ENCODE data around the gene EEF1B2.
"Not testable (repeated sequence)": the region's sequence is repeated elsewhere in the genome, so short reads cannot be mapped to it uniquely, and the experiment has no call there.

EEF1B2 gene

DNA sequence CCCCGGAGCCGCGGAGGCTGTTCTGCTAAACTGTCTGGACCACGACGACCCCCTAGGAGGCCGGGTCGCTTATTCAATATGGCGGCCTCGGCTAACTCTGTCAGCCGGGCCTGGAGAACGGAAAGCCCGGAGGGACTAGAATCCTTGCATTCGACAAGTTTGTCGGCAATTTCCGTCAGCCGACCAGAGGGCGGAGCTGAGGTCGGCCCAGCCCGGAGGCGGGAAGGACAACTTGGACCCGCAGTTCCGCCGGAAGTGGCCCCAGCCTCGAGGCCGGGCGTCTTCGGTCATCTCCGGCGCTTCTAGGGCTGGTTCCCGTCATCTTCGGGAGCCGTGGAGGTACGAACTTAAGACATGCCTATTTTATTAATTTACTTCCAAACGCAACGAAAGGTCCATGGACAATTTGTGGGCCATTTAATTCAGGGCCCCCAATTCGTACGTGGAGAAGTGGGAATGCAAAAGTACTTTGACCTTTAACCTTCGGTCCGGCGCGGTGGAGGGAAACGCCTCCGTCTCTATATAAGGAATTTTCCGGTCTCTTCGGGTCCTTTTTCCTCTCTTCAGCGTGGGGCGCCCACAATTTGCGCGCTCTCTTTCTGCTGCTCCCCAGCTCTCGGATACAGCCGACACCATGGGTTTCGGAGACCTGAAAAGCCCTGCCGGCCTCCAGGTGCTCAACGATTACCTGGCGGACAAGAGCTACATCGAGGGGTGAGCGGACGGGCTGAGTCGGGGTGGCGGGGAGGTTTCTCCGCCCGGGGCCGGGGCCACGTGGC, at the start of gene EEF1B2, which contains the start of gene NDUFS1:
TSS of gene EEF1B2 (plus strand) at position 550 of the 779 bp plus-strand sequence. CDS start at position 635, 85 bp downstream.
TSS of gene NDUFS1 (minus strand) at position 99 of the 779 bp plus-strand sequence. CDS start 5,766 bp downstream, outside the sequence.
- DNase-seq = peak; percentile 98

DNA sequence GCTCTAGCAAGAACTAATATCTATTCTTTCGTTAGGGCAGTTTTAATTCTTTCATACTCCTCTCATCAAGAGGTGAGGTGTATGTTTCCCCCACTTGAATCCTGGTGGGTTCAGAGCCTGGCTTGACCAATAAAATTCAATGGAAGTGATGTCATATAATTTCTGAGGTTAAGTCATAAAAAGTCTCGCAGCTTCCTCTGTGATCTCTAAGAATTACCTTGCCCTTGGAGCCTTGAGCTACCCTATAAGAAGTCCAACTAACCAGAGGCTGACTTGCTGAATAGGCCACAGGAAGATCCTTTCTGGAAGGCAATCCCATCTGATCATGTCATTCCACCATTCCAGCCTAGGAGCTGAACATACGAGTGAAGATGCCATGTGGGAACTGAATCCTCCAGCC, 47.6 kb upstream of the EEF1B2 start:
- DNase-seq = no peak

DNA sequence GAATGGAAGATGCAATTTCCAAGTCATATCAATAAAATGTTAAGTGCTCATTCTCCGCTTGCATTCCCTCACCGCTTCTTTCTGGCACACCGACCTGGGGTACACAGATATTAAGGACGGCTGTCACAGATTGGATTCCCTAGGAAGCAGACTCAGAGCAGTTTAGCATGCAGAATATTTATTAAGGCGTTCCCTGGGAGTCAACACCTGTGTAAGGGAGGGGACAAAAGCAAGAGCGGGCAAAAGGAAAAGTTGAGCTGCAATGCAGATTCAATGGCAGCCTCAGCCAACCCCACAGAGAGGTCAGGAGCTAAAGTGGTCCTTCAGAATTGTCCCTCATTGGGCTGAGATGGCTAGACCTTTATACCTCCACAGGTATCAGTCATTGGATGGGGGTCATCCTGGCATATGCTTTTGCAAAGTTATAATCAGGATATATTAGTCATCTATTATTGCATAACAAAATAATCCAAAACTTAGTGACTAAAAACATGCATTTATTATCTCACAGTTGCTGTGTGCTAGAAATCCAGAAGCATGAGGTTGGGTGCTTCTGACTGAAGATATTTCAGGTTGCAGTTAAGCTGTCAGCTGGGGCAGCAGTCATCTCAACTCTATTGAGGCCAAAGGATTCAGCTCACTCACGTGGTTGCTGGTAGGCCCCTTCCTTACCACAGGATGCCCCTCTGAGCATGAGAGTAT, 46.7 kb upstream of the EEF1B2 start:
- DNase-seq = no peak

DNA sequence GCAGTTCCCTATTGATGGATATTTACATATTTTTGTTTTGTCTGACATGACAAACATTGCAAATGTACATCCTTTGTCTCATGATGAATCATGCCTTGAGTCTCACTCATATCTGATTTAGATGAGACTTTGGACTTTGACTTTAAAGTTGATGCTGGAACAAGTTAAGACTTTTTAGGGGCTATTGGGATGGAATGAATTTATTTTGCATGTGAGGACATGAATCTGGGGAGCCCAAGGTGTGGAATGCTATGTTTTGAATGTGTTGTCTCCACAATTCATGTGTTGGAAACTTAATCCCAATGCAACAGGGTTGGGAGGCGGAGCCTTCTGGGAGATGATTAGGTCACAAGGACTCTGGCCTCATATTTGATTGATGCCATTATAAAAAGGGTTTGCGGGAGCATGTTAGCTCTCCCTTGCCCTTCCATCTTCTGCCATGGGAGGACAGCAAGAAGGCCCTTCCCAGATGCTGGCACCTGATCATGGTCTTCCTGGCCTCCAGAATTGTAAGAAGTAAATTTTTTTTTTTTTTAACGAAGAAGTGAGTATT, 44.6 kb upstream of the EEF1B2 start:
- DNase-seq = no peak

- DNase-seq = no peak
Observed at GRCh38 chr2:206116278-206116677, 43.4 kb upstream of the EEF1B2 start.

DNA sequence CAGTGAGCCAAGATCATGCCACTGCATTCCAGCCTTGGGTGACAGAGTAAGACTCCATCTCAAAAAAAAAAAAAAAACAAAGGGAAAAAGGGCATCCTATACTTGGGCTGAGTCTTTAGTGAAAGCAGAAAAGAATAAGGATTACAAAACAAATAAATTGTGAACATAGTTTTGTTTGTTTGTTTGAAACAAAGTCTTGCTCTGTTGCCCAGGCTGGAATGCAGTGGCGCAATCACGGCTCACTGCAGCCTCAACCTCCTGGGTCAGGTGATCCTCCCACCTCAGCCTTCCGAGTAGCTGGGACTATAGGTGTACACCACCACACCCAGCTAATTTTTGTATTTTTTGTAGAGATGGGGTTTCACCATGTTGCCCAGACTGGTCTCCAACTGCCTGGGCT, 37.1 kb upstream of the EEF1B2 start:
- not testable (repeated sequence) for DNase-seq

DNA sequence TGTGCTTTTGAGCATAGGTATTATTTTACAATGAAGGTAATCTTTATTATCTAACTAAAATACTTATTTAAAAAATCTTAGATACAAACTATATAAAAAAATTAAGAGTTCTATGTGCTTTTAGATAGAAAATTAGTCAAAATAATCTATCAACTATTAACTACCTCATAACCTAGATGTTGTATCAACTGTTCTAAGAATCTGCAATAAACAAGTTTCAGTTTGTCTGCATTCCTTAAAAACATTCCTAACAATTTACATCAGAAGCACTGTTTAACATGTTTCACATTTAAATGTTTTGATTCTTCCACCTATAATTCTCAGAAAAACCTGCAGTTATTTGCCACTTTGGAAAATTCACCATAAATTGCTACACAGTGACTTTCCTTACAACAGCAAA, 33.8 kb upstream of the EEF1B2 start:
- DNase-seq = no peak

DNA sequence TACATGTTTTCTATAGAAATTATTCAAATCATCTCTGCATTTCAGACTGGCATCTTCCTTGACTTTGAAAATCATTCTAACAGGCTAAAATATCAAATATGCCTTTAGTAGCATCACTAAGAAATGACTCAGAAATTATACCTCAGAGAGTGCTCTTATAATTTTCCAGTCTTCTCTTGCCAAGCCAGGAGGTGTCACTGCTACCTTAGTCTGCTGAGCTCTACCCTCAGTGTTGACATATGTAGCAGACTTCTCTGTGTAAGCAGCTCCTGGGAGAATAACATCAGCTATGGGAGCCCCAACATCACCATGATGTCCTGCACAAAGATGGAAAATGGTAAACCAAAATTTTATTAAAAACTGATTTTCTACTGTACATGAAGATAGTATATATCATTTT, 32.0 kb upstream of the EEF1B2 start:
- DNase-seq = peak; percentile 30

- no peak for DNase-seq
Observed at GRCh38 chr2:206143451-206143850, 16.2 kb upstream of the EEF1B2 start.

DNA sequence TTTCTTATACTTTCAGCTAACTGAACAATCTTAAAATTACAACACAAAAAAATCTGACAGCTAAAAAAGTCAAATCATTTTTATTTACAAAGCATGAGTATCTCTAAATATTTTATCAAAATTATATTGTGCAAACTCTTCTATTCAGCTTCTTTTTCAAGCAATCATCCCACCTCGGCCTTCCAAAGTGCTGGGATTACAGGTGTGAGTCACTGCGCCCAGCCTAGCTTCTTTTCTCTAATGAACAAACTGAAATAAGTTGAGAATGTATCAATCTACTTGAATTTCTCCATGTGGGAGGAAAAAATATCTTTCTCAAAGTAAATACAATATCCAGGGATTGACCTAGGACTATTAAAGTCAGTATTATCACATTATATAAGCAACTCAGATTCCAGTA, 15.3 kb upstream of the EEF1B2 start:
- DNase-seq = no peak

- DNase-seq = no peak
Observed at GRCh38 chr2:206145665-206146064, 14.0 kb upstream of the EEF1B2 start.

DNA sequence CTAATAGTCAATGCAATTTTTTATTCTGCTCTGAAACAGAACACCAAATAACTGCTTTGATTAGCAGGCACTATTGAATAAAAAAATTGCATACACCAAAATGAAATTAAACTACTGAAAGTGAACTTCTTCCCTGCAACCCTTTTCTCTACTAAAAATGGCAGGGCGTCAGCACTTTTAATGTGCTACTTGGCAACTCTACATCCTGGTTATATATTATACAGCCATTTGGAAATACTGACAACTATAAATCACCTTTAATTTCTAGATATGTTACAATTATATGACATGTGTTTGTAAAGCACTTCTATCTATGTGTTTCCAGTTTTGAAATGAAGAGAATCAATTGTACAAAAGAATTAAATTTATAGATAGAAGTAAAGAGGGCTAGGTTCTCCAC, 10.4 kb upstream of the EEF1B2 start:
- no peak for DNase-seq

- DNase-seq = no peak
Observed at GRCh38 chr2:206150168-206150567, 9.5 kb upstream of the EEF1B2 start.

DNA sequence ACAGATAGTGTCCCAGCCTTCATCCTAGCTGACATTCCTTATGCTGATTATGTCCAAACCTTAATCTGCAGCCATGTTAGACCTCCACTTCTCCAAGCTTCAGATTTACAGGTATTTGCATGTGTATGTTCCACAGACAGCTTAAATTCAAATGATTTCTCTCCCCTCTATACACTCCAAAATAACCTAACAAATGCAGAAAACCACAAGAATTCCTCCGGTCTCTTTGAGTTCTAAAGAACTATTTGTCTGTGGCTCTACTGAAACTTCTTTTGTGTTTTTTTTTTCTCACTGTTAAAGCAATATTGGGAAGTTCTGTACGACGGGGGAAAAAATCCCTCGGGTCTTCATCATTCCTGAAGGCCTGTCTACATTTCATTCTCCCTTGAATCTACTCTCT, 9.1 kb upstream of the EEF1B2 start:
- no peak for DNase-seq

GRCh38 chr2:206154197-206154596, 5.5 kb upstream of the EEF1B2 start:
- peak; percentile 70 for DNase-seq

DNA sequence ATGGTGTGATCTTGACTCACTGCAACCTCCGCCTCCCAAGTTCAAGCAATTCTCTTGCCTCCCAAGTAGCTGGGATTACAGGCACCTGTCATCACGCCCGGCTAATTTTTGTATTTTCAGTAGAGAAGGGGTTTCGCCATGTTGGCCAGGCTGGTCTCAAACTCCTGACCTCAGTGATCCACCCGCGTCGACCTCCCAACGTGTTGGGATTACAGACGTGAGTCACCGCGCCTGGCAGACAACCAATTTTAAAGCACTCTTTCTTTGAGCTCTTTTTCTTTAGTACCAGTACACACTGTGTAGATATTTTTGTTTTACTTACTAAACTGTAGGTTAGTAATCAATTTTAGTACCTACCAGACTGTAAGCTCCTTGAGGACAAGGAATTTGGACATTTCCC, 2.7 kb upstream of the EEF1B2 start:
- not testable (repeated sequence) for DNase-seq

- peak; percentile 44 for DNase-seq
Observed at GRCh38 chr2:206158563-206159345, 941 bp upstream of the EEF1B2 start.

GRCh38 chr2:206160125-206160806, 571 bp downstream of the EEF1B2 start:
- DNase-seq = peak; percentile 79

DNA sequence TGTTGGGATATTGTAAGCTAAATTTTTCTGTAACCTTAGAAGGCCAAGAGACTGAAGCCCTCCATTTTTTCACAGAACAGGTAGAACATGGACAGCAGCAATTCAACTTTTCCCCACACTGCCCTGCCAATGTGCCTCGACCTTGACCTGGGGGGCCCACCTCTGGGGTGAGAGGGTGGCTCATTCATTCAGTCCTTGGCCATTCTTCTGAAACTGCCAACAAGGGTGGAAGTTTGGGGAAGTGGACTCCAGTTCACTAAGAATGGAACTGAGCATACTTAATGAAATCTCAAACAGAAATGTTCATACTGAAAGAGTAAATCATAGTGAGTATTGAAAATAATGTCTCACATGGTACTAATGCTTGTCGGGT, 1.1 kb downstream of the EEF1B2 start:
- no peak for DNase-seq

DNA sequence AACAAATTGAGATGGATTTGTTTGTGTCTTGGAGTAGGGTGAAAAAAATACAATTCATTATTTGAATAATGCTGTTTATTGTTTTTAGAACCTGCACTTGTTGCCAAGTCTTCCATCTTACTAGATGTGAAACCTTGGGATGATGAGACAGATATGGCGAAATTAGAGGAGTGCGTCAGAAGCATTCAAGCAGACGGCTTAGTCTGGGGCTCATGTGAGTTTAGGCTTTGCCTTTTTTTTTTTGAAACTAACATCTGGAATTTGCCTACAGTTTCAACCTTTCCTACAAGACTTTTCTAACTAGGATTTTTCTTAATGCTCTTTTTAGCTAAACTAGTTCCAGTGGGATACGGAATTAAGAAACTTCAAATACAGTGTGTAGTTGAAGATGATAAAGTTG, 2.7 kb downstream of the EEF1B2 start:
- DNase-seq = not testable (repeated sequence)

- DNase-seq = no peak
Observed at GRCh38 chr2:206163251-206163880, 3.7 kb downstream of the EEF1B2 start.

DNA sequence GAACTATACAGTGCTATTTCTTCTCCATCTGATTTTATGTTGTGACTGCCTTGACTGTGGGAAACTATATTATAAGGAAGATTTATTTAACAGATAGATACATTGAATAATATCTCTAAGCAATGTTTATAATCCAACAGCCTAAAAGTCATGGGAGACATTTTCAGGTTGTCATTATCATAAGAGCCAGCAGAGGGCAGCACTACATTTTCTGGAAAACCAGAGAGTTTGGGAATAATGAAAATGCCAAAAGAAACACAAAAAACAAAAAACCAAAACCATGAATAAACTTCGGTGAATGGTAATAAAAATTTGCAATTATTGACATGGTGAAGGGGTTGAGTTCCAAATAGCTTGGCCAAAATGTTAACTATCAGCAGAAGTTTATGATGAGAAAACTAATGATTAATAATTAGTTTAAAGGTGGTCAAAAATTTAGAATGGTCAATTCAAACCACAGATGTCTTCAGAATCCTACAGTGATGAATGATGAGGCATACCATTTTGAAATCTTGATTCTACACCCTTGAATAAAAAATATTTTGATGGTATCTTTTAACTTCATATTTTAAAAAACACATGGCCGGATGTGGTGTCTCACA, 4.7 kb downstream of the EEF1B2 start:
- peak; percentile 33 for DNase-seq
